OCI-LY3 (cell line): ENCODE results near the gene SHQ1.
"Not testable (repeated sequence)": the region's sequence is repeated elsewhere in the genome, so short reads cannot be mapped to it uniquely, and the experiment has no call there.

ENCODE experiments used
- H2AFZ ChIP-seq: fragments of 200-600, 300-600 bp; shearing (Covaris generic); 2 replicates; pipeline ENCODE4 v1.6.0; 2014; ENCODE audit warnings: antibody characterized with exemption, low read depth, low read length
- H3K27ac ChIP-seq: fragments of 200-600, 300-600 bp; sonication (generic); 2 replicates; pipeline ENCODE4 v1.5.1; 2014; ENCODE audit warnings: mild to moderate bottlenecking, low read length, moderate library complexity, mixed read lengths
- H3K27me3 ChIP-seq: fragments of 200-600, 300-600 bp; sonication (generic); 2 replicates; pipeline ENCODE4 v1.6.1; 2014; ENCODE audit warnings: low read depth, low read length, mixed read lengths
- H3K36me3 ChIP-seq: fragments of 200-600, 300-600 bp; sonication (generic); replicated peaks from 2 replicates; pipeline ENCODE3; 2014; ENCODE audit warnings: low read depth, low read length, mixed read lengths
- H3K4me1 ChIP-seq: fragments of 300-600, 200-600 bp; sonication (generic); 2 replicates; pipeline ENCODE4 v1.6.1; 2014; ENCODE audit warnings: low read length, mixed read lengths
- H3K4me2 ChIP-seq: fragments of 200-600, 300-600 bp; sonication (generic); 2 replicates; pipeline ENCODE4 v1.6.1; 2014; ENCODE audit warnings: low read length, mixed read lengths
- H3K4me3 ChIP-seq: fragments of 300-600, 200-600 bp; sonication (generic); 2 replicates; pipeline ENCODE4 v1.5.1; 2014; ENCODE audit warnings: antibody characterized with exemption, mild to moderate bottlenecking, low read length, moderate library complexity
- H3K79me2 ChIP-seq: fragments of 300-600, 200-600 bp; shearing (Covaris generic); 2 replicates; pipeline ENCODE4 v1.6.1; 2014; ENCODE audit warnings: mild to moderate bottlenecking, low read length, mixed read lengths
- H3K9ac ChIP-seq: fragments of 300-600, 200-600 bp; shearing (Covaris generic); 2 replicates; pipeline ENCODE4 v1.6.0; 2014; ENCODE audit warnings: mild to moderate bottlenecking, low read length, moderate library complexity
- H3K9me3 ChIP-seq: fragments of 200-600, 300-600 bp; shearing (Covaris generic); 2 replicates; pipeline ENCODE4 v1.6.1; 2014; ENCODE audit warnings: low read length, mixed read lengths; ENCODE audit not compliant: insufficient read depth
- H4K20me1 ChIP-seq: fragments of 200-600, 300-600 bp; sonication (generic); 2 replicates; pipeline ENCODE4 v1.6.1; 2016; ENCODE audit warnings: low read length, mixed read lengths; ENCODE audit not compliant: insufficient read depth
- CTCF ChIP-seq: fragments of 200-600, 300-600 bp; sonication (generic); IDR thresholded peaks from 2 replicates; pipeline ENCODE4 v1.5.1; 2014; ENCODE audit warnings: antibody characterized with exemption, low read length, low read depth
- EZH2phosphoT487 ChIP-seq: fragments of 200-600 bp; shearing (Covaris generic); IDR thresholded peaks from 2 replicates; pipeline ENCODE4 v1.6.1; 2018; ENCODE audit warnings: antibody characterized with exemption, mixed run types, low read depth

The SHQ1 gene

GRCh38 chr3:72720566-72720965 is 127.7 kb downstream of the SHQ1 start:
- Histone ChIP-seq H4K20me1 (no peaks in the 10 kb centered on the region), H3K9me3 (no peaks in the 10 kb centered on the region), H3K4me1 (peaks cover 9% of the 10 kb centered on the region), H3K27ac (no peak overlapping the region), H2AFZ (no peak overlapping the region), H3K27me3 (no peaks in the 10 kb centered on the region), H3K4me3 (no peak overlapping the region), H3K36me3 (no peaks in the 10 kb centered on the region), H3K79me2 (no peaks in the 10 kb centered on the region), H3K4me2 (no peak overlapping the region), H3K9ac (no peak overlapping the region)
- TF ChIP-seq EZH2phosphoT487 (no peak), CTCF (no peak)

GRCh38 chr3:72719137-72719536 is 129.1 kb downstream of the SHQ1 start:
- no peak overlapping the region for H3K27ac ChIP-seq
- no peaks in the 10 kb centered on the region for H3K9me3 ChIP-seq
- no peaks in the 10 kb centered on the region for H3K79me2 ChIP-seq
- peaks cover 9% of the 10 kb centered on the region for H3K4me1 ChIP-seq
- no peak overlapping the region for H3K9ac ChIP-seq
- TF ChIP-seq CTCF (no peak), EZH2phosphoT487 (no peak)
- H3K4me3 ChIP-seq: no peak overlapping the region
- H3K4me2 ChIP-seq: no peak overlapping the region
- no peaks in the 10 kb centered on the region for H4K20me1 ChIP-seq
- no peak overlapping the region for H2AFZ ChIP-seq
- H3K27me3 ChIP-seq: no peaks in the 10 kb centered on the region
- H3K36me3 ChIP-seq: no peaks in the 10 kb centered on the region

GRCh38 chr3:72714135-72714534 is 134.1 kb downstream of the SHQ1 start:
- not testable (repeated sequence) for H3K4me1 ChIP-seq, H3K4me2 ChIP-seq, H3K4me3 ChIP-seq

GRCh38 chr3:72710471-72710870 is 137.8 kb downstream of the SHQ1 start:
- not testable (repeated sequence) for H3K27ac ChIP-seq, H3K4me1 ChIP-seq, H3K27me3 ChIP-seq, H3K4me2 ChIP-seq, H4K20me1 ChIP-seq, H3K9ac ChIP-seq, H3K4me3 ChIP-seq, H3K79me2 ChIP-seq, H3K9me3 ChIP-seq, H3K36me3 ChIP-seq, H2AFZ ChIP-seq

More at GRCh38 chr3:72714135-72714534, 134.1 kb downstream of the SHQ1 start:
- not testable (repeated sequence) for H3K79me2 ChIP-seq, H4K20me1 ChIP-seq, H3K27ac ChIP-seq, H3K9me3 ChIP-seq, H2AFZ ChIP-seq, H3K9ac ChIP-seq, H3K36me3 ChIP-seq, H3K27me3 ChIP-seq

- Histone ChIP-seq H3K4me2 (no peak overlapping the region), H3K4me1 (no peaks in the 10 kb centered on the region), H4K20me1 (no peaks in the 10 kb centered on the region), H3K9ac (no peak overlapping the region), H3K79me2 (no peaks in the 10 kb centered on the region), H3K27me3 (no peaks in the 10 kb centered on the region), H2AFZ (no peak overlapping the region), H3K9me3 (no peaks in the 10 kb centered on the region), H3K36me3 (no peaks in the 10 kb centered on the region), H3K4me3 (no peak overlapping the region), H3K27ac (no peak overlapping the region)
- no peak for TF ChIP-seq CTCF
- no peak for TF ChIP-seq EZH2phosphoT487
Measured at GRCh38 chr3:72708441-72708840, 139.8 kb downstream of the SHQ1 start.
